Neural cell (in vitro differentiated cells): ENCODE results near the gene A1CF.

Source experiments
- CTCF ChIP-seq: fragments of 450-650 bp; IDR thresholded peaks from 2 replicates; pipeline ENCODE4 v1.5.1; 2014; ENCODE audit warnings: antibody characterized with exemption, mild to moderate bottlenecking, moderate library complexity; ENCODE audit not compliant: poor library complexity, severe bottlenecking
- RAD21 ChIP-seq: fragments of 450-650 bp; conservative IDR thresholded peaks from 2 replicates; pipeline ENCODE4 v1.6.1; 2014; ENCODE audit warnings: antibody characterized with exemption, mild to moderate bottlenecking, moderate library complexity
- REST ChIP-seq: IDR thresholded peaks from 2 replicates; pipeline ENCODE4 v1.6.1; 2012; ENCODE audit warnings: borderline replicate concordance

- TF ChIP-seq CTCF, result no peak
- TF ChIP-seq RAD21, result no peak
- TF ChIP-seq REST, result no peak
These were observed 33.6 kb upstream of the A1CF start for GRCh38 chr10:50919010-50919409.
